Glutamatergic neuron (in vitro differentiated cells): Measurements from ENCODE around the gene PALM. TPM values are rescaled to one million over a fixed set of nuclear protein-coding genes. Genes with fewer than 3 reads are reported as not detected.
A peak's percentile ranks its signal among the peaks of the same experiment; 100 is the strongest.

Experiments used
- DNase-seq: peaks from one replicate; pipeline ENCODE4 v3.0.0; 2022
- H3K27ac Mint-ChIP-seq: one replicate; pipeline ENCODE4 v1.8.0; 2020; ENCODE audit warnings: mild to moderate bottlenecking, mixed read lengths, inconsistent platforms; ENCODE audit not compliant: unreplicated experiment
- H3K27me3 Mint-ChIP-seq: one replicate; pipeline ENCODE4 v1.8.0; 2020; ENCODE audit warnings: mild to moderate bottlenecking, moderate library complexity, mixed read lengths, inconsistent platforms; ENCODE audit not compliant: unreplicated experiment
- H3K36me3 Mint-ChIP-seq: one replicate; pipeline ENCODE4 v1.8.0; 2020; ENCODE audit warnings: mild to moderate bottlenecking, mixed read lengths, inconsistent platforms; ENCODE audit not compliant: unreplicated experiment
- H3K4me1 Mint-ChIP-seq: one replicate; pipeline ENCODE4 v1.8.0; 2020; ENCODE audit warnings: mild to moderate bottlenecking, low read depth, mixed read lengths, inconsistent platforms; ENCODE audit not compliant: unreplicated experiment
- H3K4me3 Mint-ChIP-seq: one replicate; pipeline ENCODE4 v1.8.0; 2020; ENCODE audit warnings: mild to moderate bottlenecking, mixed read lengths, inconsistent platforms; ENCODE audit not compliant: unreplicated experiment
- H3K9me3 Mint-ChIP-seq: one replicate; pipeline ENCODE4 v1.8.0; 2020; ENCODE audit warnings: mild to moderate bottlenecking, moderate library complexity, mixed read lengths, inconsistent platforms; ENCODE audit not compliant: unreplicated experiment
- CTCF ChIP-seq: fragments of 200-600 bp; sonication (generic); IDR thresholded peaks from one replicate; pipeline ENCODE4 v1.5.0; 2021; ENCODE audit not compliant: partially characterized antibody, unreplicated experiment
- total RNA-seq: library from RNA; stranded (reverse); fragmentation: NEBNext Ultra II Directional; extraction: Animal tissue kit (Norgen Biotek cat#: 25700); gene quantifications from one replicate; pipeline ENCODE4 v1.2.1, GENCODE V29; 2021; ENCODE audit not compliant: unreplicated experiment

Gene PALM
- total RNA-seq, 1 donor from 2014 or later = 349 TPM

- no peak for DNase-seq
- Mint-ChIP-seq H3K27me3 (peaks cover 1% of the 10 kb centered on the region), H3K36me3 (no peaks in the 10 kb centered on the region), H3K4me1 (no peaks in the 10 kb centered on the region), H3K9me3 (peaks cover 8% of the 10 kb centered on the region), H3K4me3 (no peak overlapping the region), H3K27ac (no peak overlapping the region)
- no peak for TF ChIP-seq CTCF
Measured at GRCh38 chr19:686589-687297, 22.0 kb upstream of the PALM start.

- Mint-ChIP-seq H3K36me3 (no peaks in the 10 kb centered on the region), H3K4me3 (no peak overlapping the region), H3K4me1 (no peaks in the 10 kb centered on the region), H3K27me3 (peaks cover 1% of the 10 kb centered on the region), H3K9me3 (peaks cover 7% of the 10 kb centered on the region), H3K27ac (no peak overlapping the region)
- DNase-seq = no peak
- TF ChIP-seq CTCF = no peak
Measured at GRCh38 chr19:687569-688166, 21.1 kb upstream of the PALM start.

GRCh38 chr19:688214-688613, 20.5 kb upstream of the PALM start:
- Mint-ChIP-seq H3K36me3 (no peaks in the 10 kb centered on the region), H3K9me3 (peaks cover 7% of the 10 kb centered on the region), H3K27ac (no peak overlapping the region), H3K4me3 (no peak overlapping the region), H3K4me1 (no peaks in the 10 kb centered on the region), H3K27me3 (peaks cover 1% of the 10 kb centered on the region)
- TF ChIP-seq CTCF = no peak
- no peak for DNase-seq

- no peaks in the 10 kb centered on the region for H3K4me1 Mint-ChIP-seq
- no peak overlapping the region for H3K4me3 Mint-ChIP-seq
- peak overlapping the region; percentile 38 for H3K27ac Mint-ChIP-seq
- no peak for DNase-seq
- no peak for TF ChIP-seq CTCF
- no peaks in the 10 kb centered on the region for H3K36me3 Mint-ChIP-seq
- peaks cover 1% of the 10 kb centered on the region for H3K27me3 Mint-ChIP-seq
- H3K9me3 Mint-ChIP-seq = peaks cover 7% of the 10 kb centered on the region
Measured at GRCh38 chr19:688992-689391, 19.7 kb upstream of the PALM start.

- Mint-ChIP-seq H3K27me3 (peaks cover 1% of the 10 kb centered on the region), H3K4me3 (no peak overlapping the region), H3K36me3 (no peaks in the 10 kb centered on the region), H3K27ac (no peak overlapping the region), H3K9me3 (peaks cover 7% of the 10 kb centered on the region), H3K4me1 (no peaks in the 10 kb centered on the region)
- TF ChIP-seq CTCF = no peak
- DNase-seq = no peak
Measured at GRCh38 chr19:690203-690602, 18.5 kb upstream of the PALM start.
